ENCODE results near the gene TNNT1. TPM values are rescaled to one million over a fixed set of nuclear protein-coding genes. Genes with fewer than 3 reads are reported as not detected.

The TNNT1 gene
- total RNA-seq, 2 donors from 2014 or later: not detected

DNA sequence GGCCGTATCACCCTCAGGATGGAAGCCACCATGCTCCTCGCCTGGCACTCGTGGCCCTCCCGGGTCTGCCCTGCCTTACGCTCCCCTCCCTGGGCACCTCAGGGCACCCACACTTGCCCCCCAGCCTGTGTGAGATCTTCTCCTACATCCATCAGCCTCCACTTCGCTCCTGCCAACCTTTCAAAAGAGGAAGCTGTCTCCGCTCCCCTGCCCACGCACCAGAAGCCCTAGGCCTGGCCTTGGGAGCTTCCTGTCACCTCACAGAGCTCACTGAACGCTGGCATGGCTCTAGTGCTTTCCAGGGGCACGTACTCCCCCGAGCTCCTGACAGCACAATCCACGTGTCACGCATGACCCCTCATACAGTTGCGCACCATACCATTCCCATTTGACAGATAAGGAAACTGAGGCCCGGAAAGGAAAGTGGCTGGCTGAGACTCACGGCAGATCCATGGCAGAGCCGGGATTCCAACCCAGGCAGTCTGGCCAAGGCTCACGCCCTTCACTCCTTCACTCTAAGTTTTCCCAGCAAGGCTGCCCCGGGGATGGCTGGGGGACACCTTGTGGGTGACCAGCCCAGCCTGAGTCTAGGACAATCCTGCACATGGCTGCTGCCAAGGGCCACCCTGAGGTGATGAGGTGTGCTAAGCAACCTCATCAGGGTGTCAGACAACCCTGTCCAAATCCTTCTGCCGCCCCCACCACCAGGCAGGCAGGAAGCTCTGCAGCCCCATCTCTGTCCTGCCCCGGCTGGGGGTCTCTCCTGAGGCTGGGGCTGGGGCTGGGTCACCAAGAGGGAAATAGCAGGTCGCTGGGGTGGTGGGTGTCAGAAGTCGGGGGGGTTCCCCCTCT, 50.9 kb downstream of the TNNT1 start:
- Mint-ChIP-seq H3K27ac (no peak overlapping the region), H3K4me3 (no peak overlapping the region), H3K9me3 (no peaks in the 10 kb centered on the region), H3K36me3 (ENCODE audit: low read depth) (peaks cover 43% of the 10 kb centered on the region), H3K27me3 (no peaks in the 10 kb centered on the region), H3K4me1 (no peaks in the 10 kb centered on the region)
- no peak for ATAC-seq (replicated peaks)

DNA sequence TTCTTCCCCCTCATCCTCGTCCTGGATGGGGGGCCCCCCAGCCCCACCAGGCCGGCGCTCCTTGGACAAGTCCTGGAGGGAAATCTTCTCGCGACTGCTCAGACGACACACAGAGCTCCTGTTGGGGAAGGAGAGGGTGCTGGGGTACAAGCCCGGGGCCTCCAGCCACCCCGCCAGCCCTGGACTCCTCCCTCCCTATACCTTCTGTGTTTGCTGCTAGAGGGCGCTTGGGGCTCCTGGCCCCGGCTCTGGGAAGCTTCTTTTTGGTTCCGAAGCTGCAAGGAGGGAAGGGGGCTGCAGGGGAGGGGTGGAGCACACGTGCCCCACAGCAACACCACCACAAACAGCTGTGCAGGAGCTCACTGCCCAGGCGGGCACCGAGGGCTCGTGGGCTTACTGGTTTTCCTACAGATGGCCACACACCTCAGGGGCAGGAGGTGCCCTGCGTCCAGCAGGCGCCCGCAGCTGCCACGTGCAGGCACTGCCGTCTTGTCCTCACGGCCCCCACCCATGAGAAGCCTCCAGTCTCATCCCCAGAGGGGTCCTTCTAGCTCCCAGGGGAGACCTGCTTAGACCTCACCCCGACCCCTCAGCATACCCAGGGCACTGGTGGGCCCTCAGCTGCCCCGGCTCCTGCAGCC, 52.8 kb downstream of the TNNT1 start:
- H3K4me1 Mint-ChIP-seq: no peaks in the 10 kb centered on the region
- H3K4me3 Mint-ChIP-seq: no peak overlapping the region
- no peaks in the 10 kb centered on the region for H3K27me3 Mint-ChIP-seq
- ATAC-seq (replicated peaks): no peak
- peaks cover 28% of the 10 kb centered on the region for H3K36me3 Mint-ChIP-seq (ENCODE audit: low read depth)
- H3K9me3 Mint-ChIP-seq: no peaks in the 10 kb centered on the region
- H3K27ac Mint-ChIP-seq: no peak overlapping the region

DNA sequence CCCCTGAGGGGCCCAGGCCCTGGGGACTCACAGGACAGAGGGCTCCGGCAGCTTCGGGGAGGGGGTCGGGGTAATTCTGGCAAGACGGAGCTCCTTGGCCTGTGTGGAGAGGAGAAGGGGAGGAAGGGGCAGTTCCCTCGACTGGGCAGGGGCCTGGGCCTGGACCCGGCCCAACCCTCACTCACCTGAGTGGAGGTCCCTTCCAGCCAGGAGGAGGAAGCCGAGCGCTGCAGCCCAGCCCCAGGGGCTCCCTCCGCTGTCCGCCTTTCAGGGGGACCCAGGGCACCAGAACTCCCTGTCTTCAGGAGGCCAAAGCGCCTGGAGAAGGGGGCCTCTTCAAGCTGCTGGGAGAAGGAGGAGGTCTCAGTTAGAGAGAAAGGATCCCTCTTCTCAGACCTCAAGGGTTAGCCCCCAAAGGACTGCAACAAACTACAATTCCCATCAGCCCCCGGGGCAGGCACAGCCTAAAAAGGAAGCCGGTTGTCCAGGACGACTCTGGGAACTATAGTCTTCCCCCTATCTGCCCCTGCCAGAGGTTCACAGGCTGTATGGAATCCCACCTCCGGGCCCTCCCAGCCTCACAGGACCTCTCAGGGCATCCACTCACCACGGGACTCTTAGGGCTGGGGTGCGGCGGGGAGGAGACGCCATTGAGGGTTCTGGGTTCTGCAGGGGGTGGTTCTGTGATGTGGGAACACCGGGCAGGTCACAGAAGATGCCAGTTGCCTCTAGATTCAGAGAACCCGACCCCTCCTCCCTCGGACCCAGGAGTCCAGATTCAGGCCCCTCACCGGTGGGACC, 53.5 kb downstream of the TNNT1 start:
- Mint-ChIP-seq H3K27ac (no peak overlapping the region), H3K9me3 (no peaks in the 10 kb centered on the region), H3K4me3 (no peak overlapping the region), H3K36me3 (ENCODE audit: low read depth) (peaks cover 28% of the 10 kb centered on the region), H3K27me3 (no peaks in the 10 kb centered on the region), H3K4me1 (no peaks in the 10 kb centered on the region)
- no peak for ATAC-seq (replicated peaks)

DNA sequence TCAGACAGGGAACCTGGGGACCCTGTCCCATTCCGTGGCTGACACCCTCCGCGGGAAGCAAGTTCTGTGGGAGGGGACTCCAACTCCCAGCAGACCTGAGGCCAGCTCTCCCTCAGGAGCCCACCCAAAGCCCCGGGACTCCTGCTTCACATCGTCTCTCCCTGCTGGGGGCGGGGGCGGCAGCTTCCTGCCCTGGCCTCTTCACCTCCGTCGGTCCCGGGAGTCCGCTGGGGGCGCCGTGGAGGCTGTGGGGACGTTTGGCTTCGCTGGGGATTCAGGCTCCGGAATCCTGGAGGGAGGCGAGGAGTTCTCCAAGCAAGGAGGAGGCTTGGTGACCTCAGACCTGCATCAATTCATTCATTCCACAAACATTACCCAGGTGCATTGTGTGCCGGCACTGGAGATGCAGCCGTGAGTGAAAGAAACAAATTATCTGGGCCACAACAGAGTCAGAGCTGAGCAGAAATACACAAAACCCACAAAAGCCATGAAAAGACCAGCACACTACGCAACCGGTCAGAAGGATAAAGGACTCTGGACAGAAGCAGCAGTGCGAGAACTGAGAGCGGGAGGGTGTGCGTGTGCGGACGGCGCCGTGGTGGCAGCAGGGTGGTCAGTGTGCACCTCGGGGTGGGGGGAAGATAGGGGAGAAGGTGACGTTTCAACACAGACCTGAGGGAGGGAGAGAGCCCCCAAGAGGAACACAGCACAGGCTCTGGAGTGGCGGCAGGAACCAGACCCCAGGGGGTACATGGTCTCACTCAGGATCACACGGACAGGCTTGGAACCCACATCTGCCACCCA, 54.3 kb downstream of the TNNT1 start:
- no peaks in the 10 kb centered on the region for H3K9me3 Mint-ChIP-seq
- H3K27me3 Mint-ChIP-seq: peaks cover 2% of the 10 kb centered on the region
- peaks cover 28% of the 10 kb centered on the region for H3K36me3 Mint-ChIP-seq (ENCODE audit: low read depth)
- H3K4me1 Mint-ChIP-seq: no peaks in the 10 kb centered on the region
- no peak overlapping the region for H3K4me3 Mint-ChIP-seq
- ATAC-seq (replicated peaks): no peak
- H3K27ac Mint-ChIP-seq: no peak overlapping the region

DNA sequence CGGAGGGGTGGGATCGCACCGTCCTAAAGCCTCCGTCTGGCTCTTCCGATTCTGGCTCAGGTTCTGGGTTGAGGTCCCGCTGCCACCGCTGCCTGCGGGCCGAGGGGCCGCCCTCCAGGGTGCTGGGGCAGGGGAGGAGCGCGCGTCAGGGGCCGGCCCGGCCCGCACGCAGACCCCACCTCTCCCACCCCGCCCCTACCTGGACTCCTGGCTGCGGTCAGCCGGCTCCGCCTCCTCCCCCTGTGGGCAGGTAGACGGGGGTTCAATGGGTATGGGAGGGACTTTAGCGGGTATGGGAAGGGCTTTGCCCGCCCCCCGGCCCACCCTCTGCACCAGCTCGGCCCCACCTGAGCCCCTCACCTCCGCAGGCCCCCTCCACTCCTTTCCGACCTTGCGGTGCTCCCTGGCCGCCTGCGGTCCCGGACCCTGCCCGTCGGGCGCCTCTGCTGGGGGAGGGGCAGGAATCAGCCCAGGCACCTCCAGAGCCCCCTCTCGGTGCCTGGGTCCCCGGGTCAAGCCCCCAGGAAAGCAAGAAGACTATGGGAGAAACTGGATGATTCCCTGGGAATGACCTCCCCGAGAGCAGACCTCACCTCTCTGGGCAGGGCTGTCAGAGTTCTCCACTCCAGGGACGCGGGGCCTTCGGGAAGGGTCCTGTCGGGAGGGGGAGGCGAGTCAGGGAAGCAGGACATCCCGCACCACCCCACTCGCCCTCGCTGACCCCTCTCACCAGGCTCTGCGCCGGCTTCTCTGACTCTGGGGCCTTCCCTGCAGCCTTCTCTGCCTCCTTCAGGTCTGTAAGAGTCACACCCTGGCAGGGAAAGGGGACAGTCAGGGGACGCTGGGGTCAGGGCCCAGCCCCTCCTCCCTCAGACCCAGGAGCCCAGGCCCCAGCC, 56.3 kb downstream of the TNNT1 start:
- H3K27me3 Mint-ChIP-seq: peaks cover 14% of the 10 kb centered on the region
- H3K4me3 Mint-ChIP-seq: no peak overlapping the region
- no peak for ATAC-seq (replicated peaks)
- H3K9me3 Mint-ChIP-seq: no peaks in the 10 kb centered on the region
- H3K27ac Mint-ChIP-seq: no peak overlapping the region
- peaks cover 11% of the 10 kb centered on the region for H3K4me1 Mint-ChIP-seq
- H3K36me3 Mint-ChIP-seq (ENCODE audit: low read depth): peaks cover 39% of the 10 kb centered on the region

DNA sequence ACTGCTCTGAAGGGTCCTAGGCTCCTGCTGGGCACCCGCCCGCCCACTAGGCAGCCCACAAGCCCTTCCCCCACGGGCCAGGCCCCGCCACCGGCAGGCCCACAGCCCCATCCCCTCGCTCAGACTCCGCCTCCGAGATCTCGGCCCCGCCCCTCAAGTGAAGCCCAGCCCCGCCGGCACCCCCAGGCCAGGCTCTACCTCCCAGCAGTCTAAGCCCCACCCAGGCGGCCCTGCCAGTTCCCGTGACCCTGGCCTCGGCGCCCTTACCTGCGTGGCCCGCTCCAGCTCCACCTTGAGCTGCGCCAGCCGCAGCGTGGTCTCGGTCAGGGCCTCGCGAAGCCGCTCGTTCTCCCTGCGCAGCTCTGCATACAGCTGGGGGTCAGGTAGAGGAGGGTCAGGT, 57.1 kb downstream of the TNNT1 start:
- Mint-ChIP-seq H3K4me3 (no peak overlapping the region), H3K4me1 (peaks cover 11% of the 10 kb centered on the region), H3K27ac (no peak overlapping the region), H3K36me3 (ENCODE audit: low read depth) (peaks cover 39% of the 10 kb centered on the region), H3K27me3 (peaks cover 14% of the 10 kb centered on the region), H3K9me3 (no peaks in the 10 kb centered on the region)
- no peak for ATAC-seq (replicated peaks)

DNA sequence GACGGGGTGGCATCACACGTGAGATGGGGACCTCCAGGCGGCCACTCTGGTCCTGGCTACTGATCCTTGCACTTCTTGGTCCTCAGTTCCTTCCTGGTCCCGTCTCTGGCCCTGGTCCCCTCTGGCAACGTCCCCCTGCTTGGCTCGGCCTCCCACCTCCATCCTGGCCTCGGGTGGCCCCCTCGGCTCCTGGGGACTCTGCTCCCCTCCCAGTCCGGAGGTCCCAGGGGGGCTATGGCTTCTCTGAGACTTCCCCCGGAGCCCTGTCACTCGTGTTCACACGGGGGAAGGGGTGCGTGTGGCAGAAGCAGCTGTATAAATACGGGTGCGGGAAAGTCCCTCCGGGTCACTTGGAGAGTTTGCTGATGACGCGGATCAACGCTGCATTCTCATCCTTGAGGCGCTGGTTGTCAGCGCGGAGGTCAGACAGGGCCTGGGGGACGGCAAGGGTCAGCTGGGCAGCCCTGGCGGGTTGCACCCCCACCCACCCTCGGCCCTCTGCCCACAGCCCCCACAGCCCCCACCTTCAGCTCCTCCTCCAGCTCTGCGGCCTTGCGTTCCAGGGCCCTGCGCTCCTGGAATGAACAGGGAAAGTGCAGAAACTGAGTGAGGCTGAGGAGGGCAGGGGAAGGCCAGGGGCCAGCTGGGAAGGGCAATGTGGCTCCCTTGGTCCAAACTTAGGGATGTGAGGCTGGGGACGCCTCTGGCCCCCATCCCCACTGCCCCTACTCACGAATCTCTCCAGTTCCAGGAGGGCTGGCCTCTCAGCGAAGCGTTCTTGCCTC, 57.7 kb downstream of the TNNT1 start:
- ATAC-seq (replicated peaks): no peak
- Mint-ChIP-seq H3K27me3 (peaks cover 14% of the 10 kb centered on the region), H3K36me3 (ENCODE audit: low read depth) (peaks cover 39% of the 10 kb centered on the region), H3K4me3 (no peak overlapping the region), H3K9me3 (no peaks in the 10 kb centered on the region), H3K27ac (no peak overlapping the region), H3K4me1 (peaks cover 11% of the 10 kb centered on the region)

DNA sequence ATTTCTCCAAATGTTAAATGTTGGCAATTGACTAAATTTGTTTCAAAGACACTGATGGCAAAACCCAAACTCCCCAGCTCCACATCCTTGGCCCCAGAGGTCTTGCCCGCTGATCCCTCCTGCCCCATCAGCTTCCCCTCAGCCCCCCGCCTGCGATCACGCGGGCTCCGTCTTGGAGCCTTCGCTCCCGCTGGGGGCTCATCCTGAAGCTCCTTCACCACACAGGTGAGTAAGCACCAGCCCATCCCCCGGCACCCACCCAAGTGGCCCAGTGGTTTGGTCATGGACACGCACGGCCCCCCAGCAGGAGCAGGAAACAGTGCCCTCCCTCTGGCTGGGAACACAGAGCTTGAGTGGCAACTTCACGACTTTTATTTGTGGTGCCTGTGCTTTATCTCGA, 58.4 kb downstream of the TNNT1 start:
- peaks cover 17% of the 10 kb centered on the region for H3K27me3 Mint-ChIP-seq
- no peak overlapping the region for H3K27ac Mint-ChIP-seq
- H3K4me1 Mint-ChIP-seq: peaks cover 11% of the 10 kb centered on the region
- ATAC-seq (replicated peaks): no peak
- H3K4me3 Mint-ChIP-seq: no peak overlapping the region
- peaks cover 39% of the 10 kb centered on the region for H3K36me3 Mint-ChIP-seq (ENCODE audit: low read depth)
- no peaks in the 10 kb centered on the region for H3K9me3 Mint-ChIP-seq

DNA sequence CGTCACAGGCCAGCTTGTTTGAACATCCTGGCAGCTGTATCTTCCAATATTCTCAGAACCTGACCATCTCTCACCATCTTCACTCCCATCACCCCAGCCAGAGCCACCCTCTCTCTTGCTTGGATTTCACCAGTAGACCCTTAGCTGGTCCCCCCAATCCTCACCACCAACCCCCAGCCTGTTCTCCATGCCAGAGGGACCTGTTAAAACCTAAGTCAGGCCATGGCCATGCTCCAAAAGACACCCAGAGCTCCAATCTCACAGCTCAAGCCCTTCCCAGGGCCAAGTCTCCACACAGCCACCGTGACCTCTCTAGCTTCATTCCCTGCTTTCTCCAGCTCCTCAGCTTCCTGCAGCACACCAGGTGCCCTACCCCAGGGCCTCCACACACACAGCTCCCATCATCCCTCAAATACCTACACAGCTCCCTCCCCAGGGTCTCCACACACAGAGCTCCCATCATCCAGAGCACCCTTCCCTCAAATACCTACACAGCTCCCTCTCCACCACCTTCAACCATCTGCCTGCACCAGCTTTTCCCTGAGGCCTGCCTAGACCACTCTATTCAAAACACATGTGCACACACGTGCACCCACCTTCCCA, 59.6 kb downstream of the TNNT1 start:
- ATAC-seq (replicated peaks): no peak
- Mint-ChIP-seq H3K36me3 (ENCODE audit: low read depth) (peaks cover 33% of the 10 kb centered on the region), H3K9me3 (no peaks in the 10 kb centered on the region), H3K4me1 (peaks cover 11% of the 10 kb centered on the region), H3K27ac (no peak overlapping the region), H3K4me3 (no peak overlapping the region), H3K27me3 (peaks cover 17% of the 10 kb centered on the region)

DNA sequence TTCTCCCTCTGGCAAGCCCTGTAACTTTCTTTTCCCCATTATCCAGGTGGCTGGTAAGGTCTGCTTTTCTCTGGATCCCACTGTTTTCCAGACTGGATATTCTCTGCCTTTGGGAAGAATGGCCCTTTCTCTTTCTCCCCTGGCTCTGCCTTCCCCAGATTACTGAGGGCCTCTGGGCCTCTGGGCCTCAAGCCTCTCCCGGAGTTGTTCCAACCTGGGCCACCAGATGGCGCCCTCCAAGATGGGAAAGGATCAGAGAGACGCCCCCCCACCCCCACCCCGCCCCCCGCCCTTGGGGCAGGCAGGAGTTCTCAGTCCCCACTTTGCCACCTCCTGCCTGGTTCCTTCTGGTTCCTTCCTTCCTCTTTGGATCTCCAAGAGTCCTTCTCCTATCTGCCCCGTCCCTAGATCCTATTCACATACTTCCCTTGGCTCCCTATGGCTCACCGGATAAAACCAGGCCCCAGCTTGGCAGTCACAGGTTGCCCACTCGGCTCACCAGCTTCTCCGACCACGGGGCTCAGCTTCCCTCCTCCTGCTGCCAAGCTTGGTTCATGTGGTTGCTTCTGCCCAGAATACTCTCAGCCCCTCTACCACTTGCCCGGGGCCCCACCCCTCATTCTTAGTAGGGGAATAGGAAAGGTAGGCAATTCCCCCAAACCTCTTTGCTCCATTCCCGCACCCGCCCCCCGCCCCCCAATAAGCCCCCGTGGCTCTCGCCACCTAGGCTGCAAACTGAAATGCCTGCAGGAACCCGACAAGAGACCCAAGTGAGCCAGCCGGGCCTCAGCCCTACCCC, 60.3 kb downstream of the TNNT1 start:
- Mint-ChIP-seq H3K27ac (peak overlapping the region; percentile 75), H3K4me1 (peaks cover 11% of the 10 kb centered on the region), H3K27me3 (peaks cover 22% of the 10 kb centered on the region), H3K4me3 (peak overlapping the region; percentile 65), H3K36me3 (ENCODE audit: low read depth) (peaks cover 32% of the 10 kb centered on the region), H3K9me3 (no peaks in the 10 kb centered on the region)
- peak; percentile 45 for ATAC-seq (replicated peaks)

DNA sequence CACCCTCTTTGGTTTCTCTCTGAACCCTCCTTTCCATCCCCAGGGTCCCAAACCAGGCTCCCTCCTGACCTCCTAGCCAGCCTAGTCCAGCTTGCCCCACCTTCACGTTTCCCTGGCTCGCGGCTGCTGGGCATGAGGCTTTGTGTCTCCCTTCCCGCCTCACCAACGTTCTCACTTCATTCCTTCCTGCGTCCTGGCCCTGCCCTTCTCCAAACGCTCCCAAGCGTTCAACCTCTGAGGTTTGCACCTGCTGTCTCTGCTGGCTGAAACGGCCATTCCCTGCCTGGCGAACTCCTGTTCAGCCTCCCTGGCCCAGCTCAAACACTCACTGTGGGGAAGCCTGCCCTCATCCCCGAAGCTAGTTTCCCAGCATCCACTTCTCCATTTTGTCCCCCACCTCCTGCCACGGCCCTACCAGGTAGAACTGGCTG, 61.0 kb downstream of the TNNT1 start:
- Mint-ChIP-seq H3K4me1 (peaks cover 11% of the 10 kb centered on the region), H3K27ac (peak overlapping the region; percentile 75)

DNA sequence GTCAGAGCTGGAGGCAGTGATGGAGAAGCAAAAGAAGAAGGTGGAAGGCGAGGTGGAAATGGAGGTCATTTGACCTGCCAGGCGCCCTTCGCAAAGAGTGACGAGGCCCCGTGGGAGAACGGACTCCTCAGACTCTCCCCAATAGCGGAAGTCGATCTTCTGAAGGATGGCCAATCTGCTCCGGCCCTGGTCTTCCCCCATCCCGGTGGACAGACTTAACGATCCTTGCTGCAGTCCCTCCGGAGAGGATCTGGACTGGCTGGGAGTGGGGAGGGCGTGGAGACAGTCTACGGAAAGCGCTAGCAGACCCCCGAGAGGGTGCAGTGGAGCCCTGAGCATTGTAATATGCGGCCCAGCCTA, 61.5 kb downstream of the TNNT1 start:
- peaks cover 11% of the 10 kb centered on the region for H3K4me1 Mint-ChIP-seq
- H3K4me3 Mint-ChIP-seq: peak overlapping the region; percentile 65
- no peak for ATAC-seq (replicated peaks)
- H3K27ac Mint-ChIP-seq: no peak overlapping the region
- no peaks in the 10 kb centered on the region for H3K9me3 Mint-ChIP-seq
- H3K36me3 Mint-ChIP-seq (ENCODE audit: low read depth): peaks cover 32% of the 10 kb centered on the region
- peaks cover 24% of the 10 kb centered on the region for H3K27me3 Mint-ChIP-seq

More for the DNA sequence above, 61.0 kb downstream of the TNNT1 start:
- no peak for ATAC-seq (replicated peaks)
- Mint-ChIP-seq H3K27me3 (peaks cover 22% of the 10 kb centered on the region), H3K9me3 (no peaks in the 10 kb centered on the region), H3K36me3 (ENCODE audit: low read depth) (peaks cover 32% of the 10 kb centered on the region), H3K4me3 (peak overlapping the region; percentile 65)
